ENCODE data around the gene XAGE2. TPM values are rescaled to one million over a fixed set of nuclear protein-coding genes. Genes with fewer than 3 reads are reported as not detected.

The XAGE2 gene
- total RNA-seq, 1 donor from 2014 or later = not detected

DNA sequence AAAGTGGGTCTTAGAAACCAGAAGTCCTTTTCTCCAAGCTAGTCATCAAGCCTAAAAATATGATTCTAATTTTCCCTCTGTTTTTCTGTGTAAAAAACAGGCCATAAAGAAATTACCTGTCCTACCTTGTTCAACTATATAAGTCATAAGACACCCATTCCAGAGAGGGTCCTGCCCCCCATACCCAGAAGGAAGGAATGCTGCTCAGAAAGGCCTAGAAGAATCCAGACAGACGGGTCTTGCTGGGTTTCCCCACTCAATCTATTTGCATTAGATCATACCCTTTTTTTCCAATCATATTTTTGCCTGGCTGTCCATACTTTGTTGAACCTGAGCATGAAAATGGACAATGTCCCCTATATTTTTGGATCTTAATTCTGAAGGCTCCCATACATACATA lies 16.3 kb upstream of the XAGE2 start:
- no peak overlapping the region for H3K4me3 Mint-ChIP-seq
- H3K27me3 ChIP-seq = no peaks in the 10 kb centered on the region
- H3K9me3 ChIP-seq (ENCODE audit: low read depth) = no peaks in the 10 kb centered on the region
- H3K4me1 Mint-ChIP-seq = peaks cover 5% of the 10 kb centered on the region
- no peak overlapping the region for H3K4me2 ChIP-seq
- no peak overlapping the region for H3K27ac Mint-ChIP-seq
- no peak overlapping the region for H3K27ac ChIP-seq
- no peaks in the 10 kb centered on the region for H3F3A ChIP-seq (ENCODE audit: low read depth)
- no peaks in the 10 kb centered on the region for H3K9me3 Mint-ChIP-seq
- no peak overlapping the region for H3K9ac ChIP-seq
- H3K4me1 ChIP-seq = no peaks in the 10 kb centered on the region
- H4K20me1 ChIP-seq (ENCODE audit: low read depth) = no peaks in the 10 kb centered on the region
- no peaks in the 10 kb centered on the region for H3K36me3 Mint-ChIP-seq
- H3K4me3 ChIP-seq = no peak overlapping the region
- no peak for DNase-seq (ENCODE audit: low spot score)
- H3K79me2 ChIP-seq (ENCODE audit: low read depth) = no peaks in the 10 kb centered on the region
- no peak overlapping the region for H2AFZ ChIP-seq (replicated peaks)
- TF ChIP-seq EZH2 (IDR thresholded peaks at IDR 0.05) (no peak), EZH2phosphoT487 (IDR thresholded peaks at IDR 0.05) (no peak)
- TF ChIP-seq, protein P1, sequence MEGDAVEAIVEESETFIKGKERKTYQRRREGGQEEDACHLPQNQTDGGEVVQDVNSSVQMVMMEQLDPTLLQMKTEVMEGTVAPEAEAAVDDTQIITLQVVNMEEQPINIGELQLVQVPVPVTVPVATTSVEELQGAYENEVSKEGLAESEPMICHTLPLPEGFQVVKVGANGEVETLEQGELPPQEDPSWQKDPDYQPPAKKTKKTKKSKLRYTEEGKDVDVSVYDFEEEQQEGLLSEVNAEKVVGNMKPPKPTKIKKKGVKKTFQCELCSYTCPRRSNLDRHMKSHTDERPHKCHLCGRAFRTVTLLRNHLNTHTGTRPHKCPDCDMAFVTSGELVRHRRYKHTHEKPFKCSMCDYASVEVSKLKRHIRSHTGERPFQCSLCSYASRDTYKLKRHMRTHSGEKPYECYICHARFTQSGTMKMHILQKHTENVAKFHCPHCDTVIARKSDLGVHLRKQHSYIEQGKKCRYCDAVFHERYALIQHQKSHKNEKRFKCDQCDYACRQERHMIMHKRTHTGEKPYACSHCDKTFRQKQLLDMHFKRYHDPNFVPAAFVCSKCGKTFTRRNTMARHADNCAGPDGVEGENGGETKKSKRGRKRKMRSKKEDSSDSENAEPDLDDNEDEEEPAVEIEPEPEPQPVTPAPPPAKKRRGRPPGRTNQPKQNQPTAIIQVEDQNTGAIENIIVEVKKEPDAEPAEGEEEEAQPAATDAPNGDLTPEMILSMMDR (IDR thresholded peaks at IDR 0.05) = no peak
- H3K27me3 Mint-ChIP-seq (ENCODE audit: insufficient read depth, low read depth) = no peaks in the 10 kb centered on the region
- no peaks in the 10 kb centered on the region for H3K36me3 ChIP-seq

DNA sequence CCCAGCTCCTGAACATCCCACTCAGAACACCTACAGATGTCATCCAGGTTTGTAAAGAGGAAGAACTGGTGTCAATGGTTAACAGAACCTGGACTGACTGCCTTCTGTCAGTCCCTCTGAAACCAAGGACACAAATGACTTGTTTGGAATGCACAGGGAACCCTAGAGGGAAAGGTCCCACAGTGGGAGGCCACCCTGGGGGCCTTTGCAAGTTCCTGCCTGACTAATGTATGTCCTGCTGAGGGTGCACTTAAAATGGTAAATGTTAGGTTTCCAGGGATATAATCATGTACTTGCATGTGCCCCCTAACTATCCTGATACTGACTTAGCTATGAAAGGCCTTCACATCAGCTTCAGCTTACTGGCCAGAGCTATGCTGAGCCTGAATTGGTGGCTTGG lies 15.0 kb upstream of the XAGE2 start:
- H3K79me2 ChIP-seq (ENCODE audit: low read depth) = no peaks in the 10 kb centered on the region
- TF ChIP-seq EZH2 (IDR thresholded peaks at IDR 0.05) = no peak
- TF ChIP-seq, protein P1 (IDR thresholded peaks at IDR 0.05) = no peak
- no peaks in the 10 kb centered on the region for H3K36me3 ChIP-seq
- H3F3A ChIP-seq (ENCODE audit: low read depth) = no peaks in the 10 kb centered on the region
- H3K9me3 Mint-ChIP-seq = no peaks in the 10 kb centered on the region
- H3K27ac ChIP-seq = no peak overlapping the region
- no peak overlapping the region for H3K4me3 Mint-ChIP-seq
- peaks cover 5% of the 10 kb centered on the region for H3K4me1 Mint-ChIP-seq
- H3K4me1 ChIP-seq = no peaks in the 10 kb centered on the region
- no peaks in the 10 kb centered on the region for H3K27me3 Mint-ChIP-seq (ENCODE audit: insufficient read depth, low read depth)
- no peak overlapping the region for H3K4me2 ChIP-seq
- H3K9me3 ChIP-seq (ENCODE audit: low read depth) = no peaks in the 10 kb centered on the region
- no peak overlapping the region for H3K4me3 ChIP-seq
- no peaks in the 10 kb centered on the region for H4K20me1 ChIP-seq (ENCODE audit: low read depth)
- no peaks in the 10 kb centered on the region for H3K27me3 ChIP-seq
- no peak overlapping the region for H3K9ac ChIP-seq
- H3K36me3 Mint-ChIP-seq = no peaks in the 10 kb centered on the region
- H2AFZ ChIP-seq (replicated peaks) = no peak overlapping the region
- no peak overlapping the region for H3K27ac Mint-ChIP-seq
- no peak for DNase-seq (ENCODE audit: low spot score)

DNA sequence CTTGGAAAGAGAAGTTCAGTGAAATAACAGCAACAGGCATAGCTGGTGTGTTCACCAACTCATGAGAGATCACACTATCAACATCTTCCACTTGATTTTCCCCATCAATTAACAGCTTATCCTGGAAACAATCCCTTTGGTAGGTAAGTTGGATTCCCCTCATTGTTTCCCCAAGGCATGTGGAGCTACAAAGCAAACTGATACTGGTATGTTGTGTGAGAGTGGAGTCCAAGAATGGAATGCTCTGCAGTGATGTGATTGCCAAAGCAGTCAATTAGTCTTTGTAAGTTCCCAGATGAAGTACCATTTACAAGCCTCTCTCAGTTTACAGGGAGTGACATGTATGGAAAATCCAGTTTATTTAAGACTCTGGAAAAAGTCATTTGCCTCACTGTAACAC lies 13.7 kb upstream of the XAGE2 start:
- H3K4me1 Mint-ChIP-seq = peaks cover 5% of the 10 kb centered on the region
- no peaks in the 10 kb centered on the region for H3K27me3 Mint-ChIP-seq (ENCODE audit: insufficient read depth, low read depth)
- no peak overlapping the region for H3K4me3 Mint-ChIP-seq
- no peak overlapping the region for H3K27ac Mint-ChIP-seq
- no peak for TF ChIP-seq EZH2phosphoT487 (IDR thresholded peaks at IDR 0.05)
- no peak for TF ChIP-seq EZH2 (IDR thresholded peaks at IDR 0.05)
- H3K27me3 ChIP-seq = no peaks in the 10 kb centered on the region
- no peaks in the 10 kb centered on the region for H3K9me3 ChIP-seq (ENCODE audit: low read depth)
- H3K9ac ChIP-seq = no peak overlapping the region
- H3K4me1 ChIP-seq = no peaks in the 10 kb centered on the region
- H2AFZ ChIP-seq (replicated peaks) = no peak overlapping the region
- no peaks in the 10 kb centered on the region for H3K36me3 Mint-ChIP-seq
- no peaks in the 10 kb centered on the region for H3K79me2 ChIP-seq (ENCODE audit: low read depth)
- H3F3A ChIP-seq (ENCODE audit: low read depth) = no peaks in the 10 kb centered on the region
- H3K27ac ChIP-seq = no peak overlapping the region
- H3K9me3 Mint-ChIP-seq = no peaks in the 10 kb centered on the region
- H3K4me3 ChIP-seq = no peak overlapping the region
- peak; percentile 2 for DNase-seq (ENCODE audit: low spot score)
- no peaks in the 10 kb centered on the region for H3K36me3 ChIP-seq
- no peak overlapping the region for H3K4me2 ChIP-seq
- H4K20me1 ChIP-seq (ENCODE audit: low read depth) = no peaks in the 10 kb centered on the region

DNA sequence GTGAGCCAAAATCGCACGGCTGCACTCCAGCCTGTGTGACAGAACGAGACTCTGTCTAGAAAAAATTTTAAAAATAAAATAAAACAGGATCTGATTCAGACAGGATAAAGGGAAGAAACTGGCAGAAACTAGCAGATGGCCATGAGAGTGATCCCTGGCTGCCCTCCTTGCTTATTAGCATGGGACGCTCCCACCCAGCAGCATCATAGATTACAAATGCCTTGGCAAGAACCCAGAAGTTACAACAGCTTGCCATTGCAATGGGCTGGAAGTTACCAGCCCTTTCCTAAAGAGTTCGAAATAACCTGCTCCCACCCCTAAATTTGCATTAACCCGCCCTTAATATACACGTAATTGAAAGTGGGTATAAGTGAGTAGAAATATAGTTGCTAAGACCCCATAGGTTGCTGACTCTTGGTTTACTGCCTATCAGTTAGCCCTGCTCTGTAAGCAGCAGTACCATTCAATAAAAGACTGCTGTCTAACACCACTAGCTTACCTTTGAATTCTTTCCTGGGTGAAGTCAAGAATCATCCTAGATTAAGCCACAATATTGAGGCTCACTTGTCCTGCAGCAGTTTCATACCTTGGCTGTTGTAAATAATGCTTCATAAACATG lies 9.1 kb upstream of the XAGE2 start:
- Histone ChIP-seq H2AFZ (replicated peaks) (no peak overlapping the region), H3K4me2 (no peak overlapping the region), H3K36me3 (no peaks in the 10 kb centered on the region), H4K20me1 (ENCODE audit: low read depth) (no peaks in the 10 kb centered on the region), H3K4me3 (no peak overlapping the region), H3K27me3 (no peaks in the 10 kb centered on the region), H3K79me2 (ENCODE audit: low read depth) (no peaks in the 10 kb centered on the region), H3K9me3 (ENCODE audit: low read depth) (no peaks in the 10 kb centered on the region), H3K4me1 (no peaks in the 10 kb centered on the region), H3K27ac (no peak overlapping the region), H3F3A (ENCODE audit: low read depth) (no peaks in the 10 kb centered on the region), H3K9ac (no peak overlapping the region)
- no peak for TF ChIP-seq EZH2 (IDR thresholded peaks at IDR 0.05)
- TF ChIP-seq, protein P1 (IDR thresholded peaks at IDR 0.05) = no peak
- H3K27ac Mint-ChIP-seq = no peak overlapping the region
- no peaks in the 10 kb centered on the region for H3K36me3 Mint-ChIP-seq
- peaks cover 3% of the 10 kb centered on the region for H3K4me1 Mint-ChIP-seq
- no peak for DNase-seq (ENCODE audit: low spot score)
- no peaks in the 10 kb centered on the region for H3K9me3 Mint-ChIP-seq
- no peaks in the 10 kb centered on the region for H3K27me3 Mint-ChIP-seq (ENCODE audit: insufficient read depth, low read depth)
- H3K4me3 Mint-ChIP-seq = no peak overlapping the region

All from neural progenitor cell (in vitro differentiated cells).